Nephron progenitor cell (in vitro differentiated cells): ENCODE results near the gene PPARA.

ENCODE experiments used
- DNase-seq: peaks from one replicate; pipeline ENCODE4 v3.0.0; 2021
- H3K27ac Mint-ChIP-seq: 2 replicates; pipeline ENCODE4 v1.8.0; 2021; ENCODE audit warnings: mild to moderate bottlenecking, moderate library complexity, mixed read lengths
- H3K27me3 Mint-ChIP-seq: 2 replicates; pipeline ENCODE4 v1.8.0; 2021; ENCODE audit warnings: mild to moderate bottlenecking, low read depth, mixed read lengths; ENCODE audit not compliant: poor library complexity
- H3K36me3 Mint-ChIP-seq: 2 replicates; pipeline ENCODE4 v1.8.0; 2021; ENCODE audit warnings: low read depth, mixed read lengths
- H3K4me1 Mint-ChIP-seq: 2 replicates; pipeline ENCODE4 v1.8.0; 2021; ENCODE audit warnings: mixed read lengths
- H3K4me3 Mint-ChIP-seq: 2 replicates; pipeline ENCODE4 v1.8.0; 2021; ENCODE audit warnings: mild to moderate bottlenecking, moderate library complexity, mixed read lengths
- H3K9me3 Mint-ChIP-seq: 2 replicates; pipeline ENCODE4 v1.8.0; 2021; ENCODE audit warnings: mild to moderate bottlenecking, moderate library complexity, mixed read lengths
- CTCF ChIP-seq: fragments of 200-600 bp; sonication (generic); IDR thresholded peaks from 2 replicates; pipeline ENCODE4 v1.5.0; 2021; ENCODE audit warnings: antibody characterized with exemption

The PPARA gene

GRCh38 chr22:46147471-46148267, 2.7 kb upstream of the PPARA start:
- H3K27ac Mint-ChIP-seq = no peak overlapping the region
- no peaks in the 10 kb centered on the region for H3K9me3 Mint-ChIP-seq
- H3K4me3 Mint-ChIP-seq = no peak overlapping the region
- H3K36me3 Mint-ChIP-seq = peaks cover 4% of the 10 kb centered on the region
- peaks cover 29% of the 10 kb centered on the region for H3K4me1 Mint-ChIP-seq
- DNase-seq = no peak
- TF ChIP-seq CTCF = no peak
- H3K27me3 Mint-ChIP-seq = peaks cover 85% of the 10 kb centered on the region

GRCh38 chr22:46148336-46148735, 2.0 kb upstream of the PPARA start:
- Mint-ChIP-seq H3K27ac (no peak overlapping the region), H3K9me3 (no peaks in the 10 kb centered on the region), H3K4me1 (peaks cover 29% of the 10 kb centered on the region), H3K27me3 (peaks cover 85% of the 10 kb centered on the region), H3K36me3 (peaks cover 4% of the 10 kb centered on the region), H3K4me3 (no peak overlapping the region)
- no peak for DNase-seq
- no peak for TF ChIP-seq CTCF

GRCh38 chr22:46148816-46149511, 1.4 kb upstream of the PPARA start:
- peaks cover 29% of the 10 kb centered on the region for H3K4me1 Mint-ChIP-seq

GRCh38 chr22:46149512-46150033, 753 bp upstream of the PPARA start:
- Mint-ChIP-seq H3K27ac (no peak overlapping the region), H3K9me3 (no peaks in the 10 kb centered on the region), H3K36me3 (peaks cover 4% of the 10 kb centered on the region), H3K4me1 (peaks cover 29% of the 10 kb centered on the region), H3K27me3 (peaks cover 82% of the 10 kb centered on the region), H3K4me3 (peak overlapping the region; percentile 77)
- no peak for TF ChIP-seq CTCF
- peak; percentile 57 for DNase-seq

More at GRCh38 chr22:46148816-46149511, 1.4 kb upstream of the PPARA start:
- Mint-ChIP-seq H3K4me3 (peak overlapping the region; percentile 77), H3K36me3 (peaks cover 4% of the 10 kb centered on the region), H3K27ac (no peak overlapping the region), H3K27me3 (peaks cover 85% of the 10 kb centered on the region), H3K9me3 (no peaks in the 10 kb centered on the region)
- TF ChIP-seq CTCF = no peak
- no peak for DNase-seq

- H3K36me3 Mint-ChIP-seq = peaks cover 4% of the 10 kb centered on the region
- H3K4me3 Mint-ChIP-seq = peak overlapping the region; percentile 76
- H3K27ac Mint-ChIP-seq = no peak overlapping the region
- H3K27me3 Mint-ChIP-seq = peaks cover 79% of the 10 kb centered on the region
- TF ChIP-seq CTCF = no peak
- peak; percentile 61 for DNase-seq
- peaks cover 29% of the 10 kb centered on the region for H3K4me1 Mint-ChIP-seq
- H3K9me3 Mint-ChIP-seq = no peaks in the 10 kb centered on the region
These were observed 540 bp downstream of the PPARA start for GRCh38 chr22:46150655-46151477.
